ACHN (cell line): ENCODE results near the gene SMAD4.

Experiments used
- DNase-seq: peaks from one replicate; pipeline ENCODE4 v3.0.0-alpha.2; 2015
- in situ Hi-C: cut with HindIII; loops from 2 replicates; pipeline ENCODE4 v1.10.0; 2017; ENCODE audit warnings: low sequenced_read_pairs, low pct_ligation_motif_present, low pct_unique_long_range_greater_than_20kb

Gene SMAD4

DNA sequence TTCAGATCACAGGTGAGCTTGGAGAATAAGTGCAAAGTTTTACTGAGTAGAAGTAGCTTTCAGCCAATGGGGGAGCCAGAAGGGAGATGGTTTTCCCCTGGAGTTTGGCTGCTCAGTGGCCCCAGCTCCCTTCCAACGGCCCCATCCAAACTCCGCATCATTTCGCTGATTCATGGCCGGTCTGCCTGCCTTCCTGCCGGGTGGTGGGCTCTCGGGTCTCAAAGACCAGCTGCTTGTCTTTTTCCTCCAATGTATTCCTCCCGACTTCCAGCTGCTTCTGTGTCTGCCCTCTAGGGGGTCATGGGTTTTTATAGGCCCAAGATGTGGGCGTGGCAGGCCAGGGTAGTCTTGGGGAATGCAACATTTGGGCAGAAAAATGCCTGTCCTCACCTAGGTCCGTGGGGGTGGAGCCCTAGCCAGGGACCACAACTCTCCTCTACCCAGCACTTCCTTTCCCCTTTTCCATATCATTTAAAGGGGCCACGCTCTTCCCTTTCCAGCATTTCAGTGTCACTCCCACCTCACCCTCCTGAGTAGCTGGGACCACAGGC, 94.0 kb downstream of the SMAD4 start:
- in situ Hi-C loops = no loop called here
- DNase-seq = no peak

GRCh38 chr18:51125976-51126375, 96.0 kb downstream of the SMAD4 start:
- in situ Hi-C loops = no loop called here
- DNase-seq = no peak

DNA sequence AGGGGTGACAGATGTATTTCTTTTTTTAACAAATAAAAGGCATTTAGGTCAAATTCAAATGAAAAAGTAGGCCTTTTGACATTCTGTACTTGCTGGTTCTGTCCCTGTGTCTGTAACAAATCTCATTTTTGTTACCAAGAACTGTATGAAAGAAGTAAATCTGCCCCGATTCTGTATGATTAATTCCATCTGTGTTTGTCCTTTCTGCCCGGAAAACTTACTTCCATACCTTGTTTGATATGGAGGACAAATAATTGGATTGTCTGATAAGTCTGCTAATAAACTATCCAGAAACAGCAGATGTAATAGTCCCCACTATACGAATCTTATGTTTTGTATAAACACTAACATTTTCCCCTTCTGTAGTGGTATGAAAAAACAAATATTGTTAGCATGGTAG, 97.7 kb downstream of the SMAD4 start:
- in situ Hi-C loops = no loop called here
- DNase-seq = no peak

DNA sequence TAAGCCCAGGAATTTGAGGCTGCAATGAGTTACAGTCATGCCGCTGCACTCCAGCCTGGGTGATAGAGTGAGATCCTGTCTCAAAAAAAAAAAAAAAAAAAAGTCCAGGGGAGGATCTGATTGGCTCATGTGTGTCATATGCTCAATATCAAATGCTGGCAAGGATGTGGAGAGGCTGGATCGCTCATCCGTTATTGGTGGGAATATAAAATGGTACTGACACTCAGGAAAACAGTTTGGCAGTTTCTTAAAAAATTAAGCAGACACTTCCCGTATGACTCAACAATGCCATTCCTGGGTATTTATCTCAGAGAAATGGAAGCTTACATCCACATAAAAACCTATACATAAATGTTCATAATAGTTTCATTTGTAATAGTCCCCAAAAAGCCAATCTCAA, 98.5 kb downstream of the SMAD4 start:
- DNase-seq = no peak
- in situ Hi-C loops = no loop called here

GRCh38 chr18:51132256-51132935, 102.4 kb downstream of the SMAD4 start:
- no peak for DNase-seq
- in situ Hi-C loops = no loop called here

- in situ Hi-C loops = no loop called here
- DNase-seq = no peak
These were observed 103.7 kb downstream of the SMAD4 start for GRCh38 chr18:51133580-51134160.
